ENCODE results near the gene ANKS1B.

GRCh38 chr12:98935847-98936246 is 1048.9 kb downstream of the ANKS1B start:
- TF ChIP-seq CTCF (IDR thresholded peaks at IDR 0.05), result no peak
- no peak for TF ChIP-seq POLR2A (IDR thresholded peaks at IDR 0.05)

All from Peyer's patch (tissue), 4 donors.